Nephron (organoid): Measurements from ENCODE around the gene ICE1.

ENCODE experiments used
- H3K27ac Mint-ChIP-seq, 3 experiments: 2 replicates each; pipeline ENCODE4 v1.8.0; 2020; ENCODE audit warnings: mixed read lengths in 3 of 3, mild to moderate bottlenecking in 2 of 3, moderate library complexity in 1 of 3
- H3K27me3 Mint-ChIP-seq: 2 replicates; pipeline ENCODE4 v1.8.0; 2021; ENCODE audit warnings: low read depth, mild to moderate bottlenecking, moderate library complexity, mixed read lengths
- H3K36me3 Mint-ChIP-seq: 2 replicates; pipeline ENCODE4 v1.8.0; 2020; ENCODE audit warnings: low read depth, mixed read lengths
- H3K4me1 Mint-ChIP-seq: 2 replicates; pipeline ENCODE4 v1.8.0; 2020; ENCODE audit warnings: mixed read lengths
- H3K4me3 Mint-ChIP-seq, 3 experiments: 2 replicates each; pipeline ENCODE4 v1.8.0; 2020; ENCODE audit warnings: mild to moderate bottlenecking in 3 of 3, mixed read lengths in 3 of 3, moderate library complexity in 2 of 3
- H3K9me3 Mint-ChIP-seq: 2 replicates; pipeline ENCODE4 v1.8.0; 2020; ENCODE audit warnings: mixed read lengths
- TF ChIP-seq, protein P1 (sequence below), 3 experiments: fragments of 200-600 bp; sonication (generic); IDR thresholded peaks; one replicate each; pipeline ENCODE4 v1.5.0; 2021; ENCODE audit warnings: antibody characterized with exemption in 3 of 3; ENCODE audit not compliant: unreplicated experiment in 3 of 3

ICE1 gene

GRCh38 chr5:5421961-5422818 is at the start of gene ICE1:
Gene ICE1 (plus strand): TSS chr5:5422677. CDS start chr5:5422916, 239 bp downstream.
- peaks cover 4% of the 10 kb centered on the region for H3K27me3 Mint-ChIP-seq
- TF ChIP-seq, protein P1, sequence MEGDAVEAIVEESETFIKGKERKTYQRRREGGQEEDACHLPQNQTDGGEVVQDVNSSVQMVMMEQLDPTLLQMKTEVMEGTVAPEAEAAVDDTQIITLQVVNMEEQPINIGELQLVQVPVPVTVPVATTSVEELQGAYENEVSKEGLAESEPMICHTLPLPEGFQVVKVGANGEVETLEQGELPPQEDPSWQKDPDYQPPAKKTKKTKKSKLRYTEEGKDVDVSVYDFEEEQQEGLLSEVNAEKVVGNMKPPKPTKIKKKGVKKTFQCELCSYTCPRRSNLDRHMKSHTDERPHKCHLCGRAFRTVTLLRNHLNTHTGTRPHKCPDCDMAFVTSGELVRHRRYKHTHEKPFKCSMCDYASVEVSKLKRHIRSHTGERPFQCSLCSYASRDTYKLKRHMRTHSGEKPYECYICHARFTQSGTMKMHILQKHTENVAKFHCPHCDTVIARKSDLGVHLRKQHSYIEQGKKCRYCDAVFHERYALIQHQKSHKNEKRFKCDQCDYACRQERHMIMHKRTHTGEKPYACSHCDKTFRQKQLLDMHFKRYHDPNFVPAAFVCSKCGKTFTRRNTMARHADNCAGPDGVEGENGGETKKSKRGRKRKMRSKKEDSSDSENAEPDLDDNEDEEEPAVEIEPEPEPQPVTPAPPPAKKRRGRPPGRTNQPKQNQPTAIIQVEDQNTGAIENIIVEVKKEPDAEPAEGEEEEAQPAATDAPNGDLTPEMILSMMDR (IDR thresholded peaks at IDR 0.05; ENCODE audit: unreplicated experiment in 3 of 3) = no peak
- peaks cover 45% of the 10 kb centered on the region for H3K4me1 Mint-ChIP-seq
- no peaks in the 10 kb centered on the region for H3K9me3 Mint-ChIP-seq
- peak within 1 kb of the TSS; percentile 92 to 94 (median 93) for H3K4me3 Mint-ChIP-seq
- no peaks in the 10 kb centered on the region for H3K36me3 Mint-ChIP-seq
- peak within 1 kb of the TSS; percentile 99 to 100 (median 100) for H3K27ac Mint-ChIP-seq

DNA sequence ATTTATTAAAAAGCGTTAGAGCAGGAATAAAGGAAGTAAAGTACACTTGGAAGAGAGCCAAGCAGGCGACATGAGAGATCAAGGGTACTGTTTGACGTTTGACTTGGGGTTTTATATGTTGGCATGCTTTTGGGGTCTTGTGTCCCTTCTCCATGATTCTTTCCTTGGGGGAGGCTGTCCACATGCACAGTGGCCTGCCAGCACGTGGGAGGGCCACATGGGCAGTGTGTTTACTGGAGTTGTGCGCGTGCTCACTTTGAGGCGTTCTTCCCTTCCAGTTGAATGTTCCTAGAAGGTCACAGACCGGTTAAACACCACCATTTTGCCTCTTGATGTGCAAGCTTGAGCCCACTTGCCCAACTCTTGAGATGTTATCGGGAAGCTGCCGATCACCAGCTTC is 49.5 kb upstream of the ICE1 start:
- TF ChIP-seq, protein P1 (IDR thresholded peaks at IDR 0.05; ENCODE audit: unreplicated experiment in 3 of 3) = no peak
- Mint-ChIP-seq H3K4me1 (peaks cover 52% of the 10 kb centered on the region), H3K27me3 (peaks cover 7% of the 10 kb centered on the region), H3K9me3 (peaks cover 7% of the 10 kb centered on the region), H3K36me3 (no peaks in the 10 kb centered on the region), H3K4me3 (no peak overlapping the region), H3K27ac (no peak overlapping the region)

DNA sequence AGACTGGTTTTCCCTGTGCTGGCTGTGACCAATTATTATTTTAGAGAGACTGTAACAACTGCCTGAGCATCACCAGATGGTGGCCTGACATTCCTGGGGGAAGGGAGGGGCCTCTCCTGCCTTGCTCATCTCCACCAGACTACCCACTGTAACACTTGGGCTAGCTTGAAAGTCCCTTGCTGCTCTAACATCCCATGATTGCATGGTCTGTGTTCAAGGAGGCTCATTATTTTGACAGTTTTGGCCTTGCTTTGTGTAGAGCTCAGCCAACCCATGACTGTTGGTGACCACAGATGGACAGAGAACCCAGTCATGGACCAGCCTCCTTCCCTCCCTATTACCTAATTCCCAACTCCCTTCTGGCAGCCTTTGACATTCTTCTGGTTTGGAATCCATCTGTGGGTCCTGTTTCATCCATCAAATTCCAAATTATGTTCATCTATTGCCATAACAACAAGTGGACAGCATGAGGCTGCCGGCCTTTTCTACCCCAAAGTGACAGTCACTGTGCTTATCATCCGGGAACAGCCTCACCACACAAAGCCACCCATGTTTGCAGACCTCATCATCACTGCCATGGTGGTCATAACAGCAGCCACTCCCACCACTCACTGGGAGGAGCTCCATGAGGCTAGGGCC is 49.0 kb upstream of the ICE1 start:
- no peak overlapping the region for H3K4me3 Mint-ChIP-seq
- peaks cover 47% of the 10 kb centered on the region for H3K4me1 Mint-ChIP-seq
- peak overlapping the region in 1 of 3 experiments; percentile 3 for H3K27ac Mint-ChIP-seq
- peaks cover 11% of the 10 kb centered on the region for H3K9me3 Mint-ChIP-seq
- peaks cover 7% of the 10 kb centered on the region for H3K27me3 Mint-ChIP-seq
- TF ChIP-seq, protein P1 (IDR thresholded peaks at IDR 0.05; ENCODE audit: unreplicated experiment in 3 of 3) = no peak
- no peaks in the 10 kb centered on the region for H3K36me3 Mint-ChIP-seq

- Mint-ChIP-seq H3K9me3 (peaks cover 11% of the 10 kb centered on the region), H3K27me3 (peaks cover 7% of the 10 kb centered on the region), H3K36me3 (no peaks in the 10 kb centered on the region), H3K4me3 (no peak overlapping the region), H3K27ac (no peak overlapping the region), H3K4me1 (peaks cover 40% of the 10 kb centered on the region)
- TF ChIP-seq, protein P1 (IDR thresholded peaks at IDR 0.05; ENCODE audit: unreplicated experiment in 3 of 3) = no peak
Measured at GRCh38 chr5:5374009-5374715, 48.3 kb upstream of the ICE1 start.

DNA sequence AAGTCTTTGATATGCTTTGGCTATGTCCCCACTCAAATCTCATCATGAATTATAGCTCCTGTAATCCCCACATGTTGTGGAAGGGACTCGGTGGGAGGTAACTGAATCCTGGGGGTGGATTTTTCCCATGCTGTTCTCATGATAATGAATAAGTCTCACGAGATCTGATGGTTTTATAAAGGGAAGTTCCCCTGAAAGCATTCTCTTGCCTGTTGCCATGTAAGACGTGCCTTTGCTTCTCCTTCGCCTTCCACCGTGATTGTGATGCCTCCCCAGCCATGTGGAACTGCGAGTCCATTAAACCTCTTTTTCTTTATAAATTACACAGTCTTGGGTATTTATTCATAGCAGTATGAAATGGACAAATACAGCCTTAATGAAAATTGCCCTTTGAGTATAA is 44.7 kb upstream of the ICE1 start:
- TF ChIP-seq, protein P1 (IDR thresholded peaks at IDR 0.05; ENCODE audit: unreplicated experiment in 3 of 3) = no peak
- Mint-ChIP-seq H3K4me1 (peaks cover 30% of the 10 kb centered on the region), H3K4me3 (no peak overlapping the region), H3K36me3 (no peaks in the 10 kb centered on the region), H3K27me3 (no peaks in the 10 kb centered on the region), H3K9me3 (peaks cover 14% of the 10 kb centered on the region), H3K27ac (no peak overlapping the region)
